Endodermal cell (in vitro differentiated cells): ENCODE measurements around the gene DNAH6. TPM values are rescaled to one million over a fixed set of nuclear protein-coding genes. Genes with fewer than 3 reads are reported as not detected.

Experiments used
- DNase-seq: peaks from one replicate; pipeline ENCODE4 v3.0.0-alpha.2; 2017
- H3K27ac ChIP-seq: 2 replicates; pipeline ENCODE4 v1.5.1; 2013; ENCODE audit warnings: mild to moderate bottlenecking, low read depth, low read length, moderate library complexity
- H3K27me3 ChIP-seq: 2 replicates; pipeline ENCODE4 v1.6.1; 2013; ENCODE audit warnings: mild to moderate bottlenecking, low read length, moderate library complexity; ENCODE audit not compliant: insufficient read depth, control insufficient read depth, poor library complexity, severe bottlenecking
- H3K36me3 ChIP-seq: 2 replicates; pipeline ENCODE4 v1.7.0; 2013; ENCODE audit warnings: mild to moderate bottlenecking, low read length, moderate library complexity; ENCODE audit not compliant: control insufficient read depth, insufficient read depth
- H3K4me1 ChIP-seq: one replicate; pipeline ENCODE4 v1.7.0; 2013; ENCODE audit warnings: low read length; ENCODE audit not compliant: control insufficient read depth, insufficient read depth
- H3K4me3 ChIP-seq: 2 replicates; pipeline ENCODE4 v1.5.1; 2013; ENCODE audit warnings: mild to moderate bottlenecking, low read length, moderate library complexity
- H3K9ac ChIP-seq: 2 replicates; pipeline ENCODE4 v1.6.1; 2013; ENCODE audit warnings: mild to moderate bottlenecking, low read length, moderate library complexity; ENCODE audit not compliant: poor library complexity, severe bottlenecking; ENCODE audit errors: extremely low read depth
- H3K9me3 ChIP-seq: 2 replicates; pipeline ENCODE4 v1.6.1; 2013; ENCODE audit warnings: mild to moderate bottlenecking, low read length, moderate library complexity; ENCODE audit not compliant: control insufficient read depth
- H3K27ac Mint-ChIP-seq: 2 replicates; pipeline ENCODE4 v1.8.0; 2020; ENCODE audit warnings: mixed read lengths
- H3K27me3 Mint-ChIP-seq: 2 replicates; pipeline ENCODE4 v1.8.0; 2021; ENCODE audit warnings: mild to moderate bottlenecking, mixed read lengths; ENCODE audit not compliant: insufficient read depth
- H3K36me3 Mint-ChIP-seq: 2 replicates; pipeline ENCODE4 v1.8.0; 2020; ENCODE audit warnings: low read depth, mixed read lengths
- H3K4me1 Mint-ChIP-seq: 2 replicates; pipeline ENCODE4 v1.8.0; 2020; ENCODE audit warnings: mixed read lengths
- H3K4me3 Mint-ChIP-seq: 2 replicates; pipeline ENCODE4 v1.8.0; 2020; ENCODE audit warnings: mild to moderate bottlenecking, moderate library complexity, mixed read lengths
- H3K9me3 Mint-ChIP-seq: 2 replicates; pipeline ENCODE4 v1.8.0; 2020; ENCODE audit warnings: mild to moderate bottlenecking, mixed read lengths
- WGBS, 2 experiments: methylation state at CpG; one replicate each; pipeline versions ENCODE4 v1.1.5 to v1.1.7; 2013; ENCODE audit warnings: missing lambda C conversion rate in 2 of 2, mixed read lengths in 1 of 2; ENCODE audit not compliant: insufficient coverage in 1 of 2, insufficient read length in 1 of 2; 5-methylcytosine and 5-hydroxymethylcytosine counted together
- total RNA-seq, 2 donors: library from RNA; stranded (reverse); fragmentation: NEBNext Ultra II Directional in 1 of 2; extraction: Animal tissue kit (Norgen Biotek cat#: 25700) in 1 of 2; gene quantifications; 2 replicates in 1 of 2; 3 replicates in 1 of 2; pipeline ENCODE4 v1.2.1, GENCODE V29; 2021
- TF ChIP-seq, protein P1 (sequence below): fragments of 200-600 bp; sonication (generic); conservative IDR thresholded peaks from 2 replicates; pipeline ENCODE4 v1.5.0; 2021; ENCODE audit warnings: antibody characterized with exemption, mild to moderate bottlenecking

Gene DNAH6
- total RNA-seq, 2 donors from 2014 or later, result 1.6 to 2.0 TPM

GRCh38 chr2:84686783-84687476 lies 170.6 kb downstream of the DNAH6 start:
- Mint-ChIP-seq H3K4me1 (peaks cover 4% of the 10 kb centered on the region), H3K36me3 (no peaks in the 10 kb centered on the region), H3K9me3 (no peaks in the 10 kb centered on the region), H3K4me3 (no peak overlapping the region), H3K27me3 (peaks cover 2% of the 10 kb centered on the region), H3K27ac (no peak overlapping the region)
- Histone ChIP-seq H3K27ac (no peak overlapping the region), H3K27me3 (no peaks in the 10 kb centered on the region), H3K9me3 (no peaks in the 10 kb centered on the region), H3K4me1 (no peaks in the 10 kb centered on the region), H3K36me3 (no peaks in the 10 kb centered on the region), H3K4me3 (no peak overlapping the region), H3K9ac (no peak overlapping the region)
- 93 to 100% methylated on average over 2 to 5 of the region's 5 CpGs for WGBS, 2 experiments
- TF ChIP-seq, protein P1, sequence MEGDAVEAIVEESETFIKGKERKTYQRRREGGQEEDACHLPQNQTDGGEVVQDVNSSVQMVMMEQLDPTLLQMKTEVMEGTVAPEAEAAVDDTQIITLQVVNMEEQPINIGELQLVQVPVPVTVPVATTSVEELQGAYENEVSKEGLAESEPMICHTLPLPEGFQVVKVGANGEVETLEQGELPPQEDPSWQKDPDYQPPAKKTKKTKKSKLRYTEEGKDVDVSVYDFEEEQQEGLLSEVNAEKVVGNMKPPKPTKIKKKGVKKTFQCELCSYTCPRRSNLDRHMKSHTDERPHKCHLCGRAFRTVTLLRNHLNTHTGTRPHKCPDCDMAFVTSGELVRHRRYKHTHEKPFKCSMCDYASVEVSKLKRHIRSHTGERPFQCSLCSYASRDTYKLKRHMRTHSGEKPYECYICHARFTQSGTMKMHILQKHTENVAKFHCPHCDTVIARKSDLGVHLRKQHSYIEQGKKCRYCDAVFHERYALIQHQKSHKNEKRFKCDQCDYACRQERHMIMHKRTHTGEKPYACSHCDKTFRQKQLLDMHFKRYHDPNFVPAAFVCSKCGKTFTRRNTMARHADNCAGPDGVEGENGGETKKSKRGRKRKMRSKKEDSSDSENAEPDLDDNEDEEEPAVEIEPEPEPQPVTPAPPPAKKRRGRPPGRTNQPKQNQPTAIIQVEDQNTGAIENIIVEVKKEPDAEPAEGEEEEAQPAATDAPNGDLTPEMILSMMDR, result no peak
- DNase-seq, result no peak

DNA sequence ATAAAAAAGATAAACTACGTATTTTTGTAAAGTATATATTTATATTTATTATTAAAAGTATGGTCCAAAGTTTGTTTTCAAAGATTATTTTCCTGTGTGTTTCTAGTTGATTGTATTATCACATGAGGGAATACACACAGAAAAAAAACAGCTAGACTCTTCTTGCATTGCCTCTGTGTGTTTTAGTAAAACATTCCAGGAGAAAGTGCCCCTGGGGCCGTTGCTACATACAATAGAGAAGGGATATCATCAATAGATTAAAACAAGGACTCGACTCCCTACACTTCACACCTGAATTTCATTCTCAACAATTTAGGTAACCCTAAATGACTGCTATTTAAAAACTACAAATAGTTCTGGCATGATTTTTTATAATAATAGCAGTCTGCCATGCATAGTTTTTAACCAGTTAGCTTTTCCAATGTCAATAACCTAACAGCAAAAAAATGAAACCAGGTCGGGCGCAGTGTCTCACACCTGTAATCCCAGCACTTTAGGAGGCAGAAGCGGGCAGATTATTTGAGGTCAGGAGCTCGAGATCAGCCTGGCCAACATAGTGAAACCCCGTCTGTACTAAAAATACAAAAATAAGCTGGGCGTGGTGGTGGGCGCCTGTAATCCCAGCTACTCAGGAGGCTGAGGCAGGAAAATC lies 171.3 kb downstream of the DNAH6 start:
- H3K4me1 Mint-ChIP-seq, result peaks cover 4% of the 10 kb centered on the region
- H3K36me3 ChIP-seq, result no peaks in the 10 kb centered on the region

GRCh38 chr2:84690225-84690624 lies 173.9 kb downstream of the DNAH6 start:
- Histone ChIP-seq H3K9ac (no peak overlapping the region), H3K27ac (no peak overlapping the region), H3K36me3 (no peaks in the 10 kb centered on the region), H3K9me3 (no peaks in the 10 kb centered on the region), H3K4me3 (no peak overlapping the region), H3K4me1 (no peaks in the 10 kb centered on the region), H3K27me3 (no peaks in the 10 kb centered on the region)
- WGBS, 2 experiments, result 84 to 93% methylated on average over 2 to 3 of the region's 3 CpGs
- TF ChIP-seq, protein P1, result no peak
- Mint-ChIP-seq H3K9me3 (no peaks in the 10 kb centered on the region), H3K27ac (no peak overlapping the region), H3K36me3 (no peaks in the 10 kb centered on the region), H3K4me1 (peaks cover 4% of the 10 kb centered on the region), H3K4me3 (no peak overlapping the region), H3K27me3 (peaks cover 2% of the 10 kb centered on the region)
- no peak for DNase-seq

More for the DNA sequence above, 171.3 kb downstream of the DNAH6 start:
- 91 to 92% methylated on average over 7 to 9 of the region's 10 CpGs for WGBS, 2 experiments
- no peak overlapping the region for H3K4me3 ChIP-seq
- DNase-seq, result no peak
- no peak overlapping the region for H3K27ac ChIP-seq
- no peaks in the 10 kb centered on the region for H3K9me3 Mint-ChIP-seq
- peaks cover 2% of the 10 kb centered on the region for H3K27me3 Mint-ChIP-seq
- no peaks in the 10 kb centered on the region for H3K36me3 Mint-ChIP-seq
- no peaks in the 10 kb centered on the region for H3K4me1 ChIP-seq
- TF ChIP-seq, protein P1, result no peak
- no peaks in the 10 kb centered on the region for H3K9me3 ChIP-seq
- no peak overlapping the region for H3K4me3 Mint-ChIP-seq
- H3K9ac ChIP-seq, result no peak overlapping the region
- H3K27me3 ChIP-seq, result no peaks in the 10 kb centered on the region
- H3K27ac Mint-ChIP-seq, result no peak overlapping the region
